ENCODE results near the gene KLC4. TPM values are rescaled to one million over a fixed set of nuclear protein-coding genes. Genes with fewer than 3 reads are reported as not detected.

The KLC4 gene
- total and polyA plus RNA-seq, 9 of the 15 experiments (the other 6 are each of a cell fraction or from before 2014, with no cell fraction given) = 1.7 to 16.2 (median 7.7) TPM

GRCh38 chr6:43053545-43054205 is 5.8 kb upstream of the KLC4 start, which contains the start of gene CUL7 (continued):
- TF ChIP-seq CHAMP1 (IDR thresholded peaks at IDR 0.05) = no peak
- peak; percentile 89 for TF ChIP-seq POLR2H (tag; IDR thresholded peaks at IDR 0.05; ENCODE audit: low read depth)
- peak; percentile 21 for TF ChIP-seq MEIS2 (IDR thresholded peaks at IDR 0.05; ENCODE audit: partially characterized antibody)
- TF ChIP-seq ZNF655 (CRISPR knock-in tag; IDR thresholded peaks at IDR 0.05) = no peak
- TF ChIP-seq ZNF644 (tag; IDR thresholded peaks at IDR 0.05; ENCODE audit: low read depth) = no peak; the same call in 1 of the 2 replicates
- no peak for TF ChIP-seq ZBTB49 (CRISPR knock-in tag; IDR thresholded peaks at IDR 0.05; ENCODE audit: borderline replicate concordance)
- peak; percentile 13; the same call in 1 of the 2 replicates for TF ChIP-seq CHCHD3 (CRISPR knock-in tag; IDR thresholded peaks at IDR 0.05)
- no peak for TF ChIP-seq PRPF4 (IDR thresholded peaks at IDR 0.05; ENCODE audit: insufficient read depth, low read depth, low read length, poor library complexity, severe bottlenecking)
- TF ChIP-seq ADNP (tag; IDR thresholded peaks at IDR 0.05) = no peak
- no peak for TF ChIP-seq HOMEZ (CRISPR knock-in tag; IDR thresholded peaks at IDR 0.05)
- 0 out of 2 replicates have a peak, but pooled peaks have one; percentile 40 for TF ChIP-seq CEBPG (CRISPR knock-in tag; IDR thresholded peaks at IDR 0.05)
- TF ChIP-seq CEBPG (tag; conservative IDR thresholded peaks at IDR 0.05 in 1 of 2, IDR thresholded peaks at IDR 0.05 in 1 of 2) = no peak
- no peak for TF ChIP-seq RFX7 (CRISPR knock-in tag; IDR thresholded peaks at IDR 0.05)
- peak; percentile 80 for TF ChIP-seq EGR1 (conservative IDR thresholded peaks at IDR 0.05)
